Esophagus muscularis mucosa (tissue), 4 donors: ENCODE results near the gene GAB1. TPM values are rescaled to one million over a fixed set of nuclear protein-coding genes. Genes with fewer than 3 reads are reported as not detected.

Experiments used
- DNase-seq: peaks from one replicate; pipeline ENCODE4 v3.0.0-alpha.2; 2017; ENCODE audit errors: extremely low spot score
- H3K27ac ChIP-seq, 4 donors: fragments of 200-600 bp; sonication (generic); replicated peaks in 1 of 4; 1 replicate in 3 of 4; 2 replicates in 1 of 4; pipeline ENCODE4 v1.5.1; 2016 to 2019; ENCODE audit warnings: mild to moderate bottlenecking in 1 of 4
- H3K27me3 ChIP-seq, 4 donors: fragments of 200-600 bp; sonication (generic); one replicate each; pipeline versions ENCODE4 v1.5.1 to v1.6.0; 2016 to 2019
- H3K36me3 ChIP-seq, 4 donors: fragments of 200-600 bp; sonication (generic); one replicate each; pipeline ENCODE4 v1.5.1; 2016 to 2019
- H3K4me1 ChIP-seq, 4 donors: fragments of 200-600 bp; sonication (generic); one replicate each; pipeline ENCODE4 v1.5.1; 2016 to 2019
- H3K4me3 ChIP-seq, 4 donors: fragments of 200-600 bp; sonication (generic); 1 replicate in 2 of 4; 2 replicates in 2 of 4; pipeline ENCODE4 v1.5.1; 2016 to 2019; ENCODE audit warnings: mild to moderate bottlenecking in 4 of 4, moderate library complexity in 1 of 4
- H3K9me3 ChIP-seq, 4 donors: fragments of 200-600 bp; sonication (generic); 1 replicate in 3 of 4; 2 replicates in 1 of 4; pipeline ENCODE4 v1.5.1; 2016 to 2019
- CTCF ChIP-seq, 3 experiments: fragments of 200-600 bp in 2 of 3; fragments of 450-650 bp in 1 of 3; sonication (generic) in 2 of 3; IDR thresholded peaks; one replicate each; pipeline ENCODE4 v1.5.1; 2017 to 2019; ENCODE audit warnings: antibody characterized with exemption in 3 of 3, mild to moderate bottlenecking in 2 of 3, moderate library complexity in 1 of 3
- EP300 ChIP-seq: sonication (generic); formaldehyde crosslinking; IDR thresholded peaks from one replicate; pipeline ENCODE4 v1.6.1; 2017; ENCODE audit warnings: antibody characterized with exemption
- POLR2A ChIP-seq: fragments of 450-650 bp; IDR thresholded peaks from one replicate; pipeline ENCODE4 v1.6.1; 2017; ENCODE audit warnings: antibody characterized with exemption, moderate library complexity, mild to moderate bottlenecking, low read depth
- POLR2AphosphoS5 ChIP-seq, 2 donors: sonication (generic); formaldehyde crosslinking; IDR thresholded peaks; one replicate each; pipeline ENCODE4 v1.6.1; 2017; ENCODE audit warnings: antibody characterized with exemption in 2 of 2
- whole genome bisulfite sequencing: methylation state at CpG from one replicate; pipeline ENCODE4 v1.1.5; 2018; 5-methylcytosine and 5-hydroxymethylcytosine counted together
- intact Hi-C: fragments of 100-400 bp; cut with DNase I; formaldehyde crosslinking; loops from one replicate; pipeline ENCODE4 v1.15.1; 2023
- total RNA-seq, 4 donors: library from RNA; depleted of rRNA; stranded (reverse); fragments of >200 nt; gene quantifications; one replicate each; pipeline versions ENCODE4 v1.1.0 to v1.2.1, GENCODE V29; 2016

Gene GAB1
- total RNA-seq, 4 donors from 2014 or later: 73.5 to 117 (median 98.8) TPM

GRCh38 chr4:143421609-143422008 lies 84.9 kb downstream of the GAB1 start:
- intact Hi-C loops: no loop called here
- Histone ChIP-seq H3K36me3 (peaks cover 10 to 36% (median 22%) of the 10 kb centered on the region in 4 donors), H3K27me3 (no peaks in the 10 kb centered on the region), H3K27ac (peak overlapping the region in 1 of 4 donors; percentile 15), H3K4me1 (peaks cover 21 to 67% (median 53%) of the 10 kb centered on the region in 4 donors), H3K9me3 (no peaks in the 10 kb centered on the region), H3K4me3 (no peak overlapping the region)
- TF ChIP-seq POLR2AphosphoS5 (IDR thresholded peaks at IDR 0.05): no peak
- no peak for DNase-seq
- 88% methylated on average over 1 of the region's 1 CpG for WGBS

- intact Hi-C loops: no loop called here
- H3K9me3 ChIP-seq: no peaks in the 10 kb centered on the region
- no peak overlapping the region for H3K4me3 ChIP-seq
- H3K4me1 ChIP-seq: peaks cover 25 to 78% (median 55%) of the 10 kb centered on the region in 4 donors
- H3K27me3 ChIP-seq: no peaks in the 10 kb centered on the region
- TF ChIP-seq POLR2AphosphoS5 (IDR thresholded peaks at IDR 0.05): no peak
- TF ChIP-seq POLR2A: no peak
- no peak for TF ChIP-seq CTCF (IDR thresholded peaks at IDR 0.05)
- no peak for TF ChIP-seq EP300
- no peak for DNase-seq
- no peak overlapping the region for H3K27ac ChIP-seq
- peaks cover 0 to 18% (median 9%) of the 10 kb centered on the region in 4 donors for H3K36me3 ChIP-seq
Observed at GRCh38 chr4:143424276-143424675, 87.6 kb downstream of the GAB1 start.

GRCh38 chr4:143431526-143432257 lies 95.0 kb downstream of the GAB1 start:
- Histone ChIP-seq H3K4me1 (peaks cover 5 to 40% (median 22%) of the 10 kb centered on the region in 4 donors), H3K36me3 (peaks cover 0 to 31% (median 17%) of the 10 kb centered on the region in 4 donors), H3K4me3 (no peak overlapping the region), H3K27ac (no peak overlapping the region), H3K9me3 (peaks cover 0 to 4% (median 0%) of the 10 kb centered on the region in 4 donors), H3K27me3 (no peaks in the 10 kb centered on the region)
- intact Hi-C loops: no loop called here
- no peak for DNase-seq
- TF ChIP-seq POLR2AphosphoS5 (IDR thresholded peaks at IDR 0.05): no peak
- TF ChIP-seq EP300: no peak
- TF ChIP-seq CTCF (IDR thresholded peaks at IDR 0.05): no peak
- TF ChIP-seq POLR2A: no peak
- 94% methylated on average over 10 of the region's 10 CpGs for WGBS

GRCh38 chr4:143432258-143432591 lies 95.5 kb downstream of the GAB1 start:
- no peak for DNase-seq
- peaks cover 0 to 4% (median 0%) of the 10 kb centered on the region in 4 donors for H3K9me3 ChIP-seq
- TF ChIP-seq POLR2AphosphoS5 (IDR thresholded peaks at IDR 0.05) (no peak), CTCF (IDR thresholded peaks at IDR 0.05) (no peak), POLR2A (no peak), EP300 (no peak)
- H3K4me3 ChIP-seq: no peak overlapping the region
- intact Hi-C loops: no loop called here
- no peaks in the 10 kb centered on the region for H3K27me3 ChIP-seq
- peaks cover 0 to 31% (median 17%) of the 10 kb centered on the region in 4 donors for H3K36me3 ChIP-seq
- WGBS: 87% methylated on average over 4 of the region's 4 CpGs
- H3K27ac ChIP-seq: no peak overlapping the region
- H3K4me1 ChIP-seq: peaks cover 0 to 39% (median 17%) of the 10 kb centered on the region in 4 donors

GRCh38 chr4:143433231-143433630 lies 96.6 kb downstream of the GAB1 start:
- no peak for DNase-seq
- no peak overlapping the region for H3K4me3 ChIP-seq
- WGBS: 57% methylated on average over 2 of the region's 2 CpGs
- peaks cover 0 to 4% (median 0%) of the 10 kb centered on the region in 4 donors for H3K9me3 ChIP-seq
- TF ChIP-seq EP300 (no peak), POLR2AphosphoS5 (IDR thresholded peaks at IDR 0.05) (no peak), POLR2A (no peak), CTCF (IDR thresholded peaks at IDR 0.05) (no peak)
- no peak overlapping the region for H3K27ac ChIP-seq
- no peaks in the 10 kb centered on the region for H3K27me3 ChIP-seq
- H3K36me3 ChIP-seq: peaks cover 3 to 36% (median 22%) of the 10 kb centered on the region in 4 donors
- intact Hi-C loops: no loop called here
- peaks cover 0 to 30% (median 16%) of the 10 kb centered on the region in 4 donors for H3K4me1 ChIP-seq
